ENCODE results near the gene SPDYE3.
"Not testable (repeated sequence)": the region's sequence is repeated elsewhere in the genome, so short reads cannot be mapped to it uniquely, and the experiment has no call there.

Gene SPDYE3

DNA sequence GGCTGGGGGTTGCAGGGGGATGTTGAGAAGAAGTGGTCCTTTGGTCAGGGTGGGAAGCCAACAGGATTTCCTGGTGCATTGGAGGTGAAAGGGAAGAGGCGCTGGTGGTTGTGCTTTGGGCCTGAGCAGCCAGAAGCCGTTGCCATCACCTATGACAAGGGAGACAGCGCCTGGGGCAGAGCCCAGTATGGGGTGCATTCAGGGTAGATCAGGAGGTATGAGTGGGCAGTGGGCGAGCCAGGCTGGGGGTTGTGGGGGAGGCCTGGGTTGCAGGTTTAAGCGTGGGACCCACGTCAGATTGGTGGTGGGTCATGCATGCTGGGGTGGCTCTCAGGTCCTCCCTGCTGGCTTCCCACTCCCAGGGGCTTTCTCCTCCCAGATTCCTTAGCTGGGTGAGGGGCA lies 44.2 kb downstream of the SPDYE3 start:
- H3K27me3 ChIP-seq (ENCODE audit: control insufficient read depth, low read length) = no peaks in the 10 kb centered on the region
- no peaks in the 10 kb centered on the region for H3F3A ChIP-seq (ENCODE audit: control insufficient read depth, insufficient read depth)
- H3K9me2 ChIP-seq (replicated peaks; ENCODE audit: control insufficient read depth, low read length) = no peaks in the 10 kb centered on the region
- peaks cover 90% of the 10 kb centered on the region for H3K36me3 ChIP-seq (ENCODE audit: control insufficient read depth, low read length)
- no peak overlapping the region for H3K27ac ChIP-seq (ENCODE audit: low read depth, low read length)
- no peak for TF ChIP-seq EZH2phosphoT487 (IDR thresholded peaks at IDR 0.05; ENCODE audit: borderline replicate concordance, low read length)
- no peaks in the 10 kb centered on the region for H3K9me3 ChIP-seq (ENCODE audit: control insufficient read depth, insufficient read depth, low read length)
- no peak overlapping the region for H3K4me3 ChIP-seq (ENCODE audit: low read length)
- 0 out of 2 replicates have a peak, but pooled peaks cover 3% of the 10 kb centered on the region for H4K20me1 ChIP-seq (ENCODE audit: control insufficient read depth, insufficient read depth, low read depth, low read length)
- H3K4me2 ChIP-seq (ENCODE audit: low read length) = no peak overlapping the region
- H3K79me2 ChIP-seq (ENCODE audit: control insufficient read depth, low read length) = peaks cover 13% of the 10 kb centered on the region
- H3K4me1 ChIP-seq (ENCODE audit: control insufficient read depth, low read length) = peaks cover 24% of the 10 kb centered on the region

DNA sequence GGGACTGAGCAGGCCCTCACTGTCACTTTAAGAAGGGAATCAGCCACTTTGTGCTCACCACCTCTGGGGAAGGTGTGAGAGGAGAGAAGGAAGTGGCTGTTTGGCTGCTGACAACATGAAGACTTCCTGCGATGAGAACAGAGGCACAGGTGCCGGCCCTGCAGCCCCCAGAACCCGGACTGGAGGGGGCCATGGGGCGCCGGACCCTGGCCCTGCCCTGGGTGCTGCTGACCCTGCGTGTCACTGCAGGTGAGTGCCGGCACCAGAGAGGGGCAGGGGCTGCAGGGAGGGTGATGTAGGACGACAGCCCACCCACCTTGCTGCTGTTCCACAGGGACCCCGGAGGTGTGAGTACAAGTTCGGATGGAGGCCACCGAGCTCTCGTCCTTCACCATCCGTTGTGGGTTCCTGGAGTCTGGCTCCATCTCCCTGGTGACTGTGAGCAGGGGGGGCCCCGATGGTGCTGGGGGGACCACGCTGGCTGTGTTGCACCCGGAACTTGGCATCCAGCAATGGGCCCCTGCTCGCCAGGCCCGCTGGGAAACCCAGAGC lies 44.8 kb downstream of the SPDYE3 start:
- Histone ChIP-seq H3K36me3 (ENCODE audit: control insufficient read depth, low read length) (peaks cover 90% of the 10 kb centered on the region), H3K4me1 (ENCODE audit: control insufficient read depth, low read length) (peaks cover 24% of the 10 kb centered on the region)
- not testable (repeated sequence) for H4K20me1 ChIP-seq (ENCODE audit: control insufficient read depth, insufficient read depth, low read depth, low read length); H3K9me3 ChIP-seq (ENCODE audit: control insufficient read depth, insufficient read depth, low read length); H3F3A ChIP-seq (ENCODE audit: control insufficient read depth, insufficient read depth); H3K79me2 ChIP-seq (ENCODE audit: control insufficient read depth, low read length); H3K9me2 ChIP-seq (replicated peaks; ENCODE audit: control insufficient read depth, low read length); H3K4me2 ChIP-seq (ENCODE audit: low read length); H3K4me3 ChIP-seq (ENCODE audit: low read length); H3K27ac ChIP-seq (ENCODE audit: low read depth, low read length); H3K27me3 ChIP-seq (ENCODE audit: control insufficient read depth, low read length)

DNA sequence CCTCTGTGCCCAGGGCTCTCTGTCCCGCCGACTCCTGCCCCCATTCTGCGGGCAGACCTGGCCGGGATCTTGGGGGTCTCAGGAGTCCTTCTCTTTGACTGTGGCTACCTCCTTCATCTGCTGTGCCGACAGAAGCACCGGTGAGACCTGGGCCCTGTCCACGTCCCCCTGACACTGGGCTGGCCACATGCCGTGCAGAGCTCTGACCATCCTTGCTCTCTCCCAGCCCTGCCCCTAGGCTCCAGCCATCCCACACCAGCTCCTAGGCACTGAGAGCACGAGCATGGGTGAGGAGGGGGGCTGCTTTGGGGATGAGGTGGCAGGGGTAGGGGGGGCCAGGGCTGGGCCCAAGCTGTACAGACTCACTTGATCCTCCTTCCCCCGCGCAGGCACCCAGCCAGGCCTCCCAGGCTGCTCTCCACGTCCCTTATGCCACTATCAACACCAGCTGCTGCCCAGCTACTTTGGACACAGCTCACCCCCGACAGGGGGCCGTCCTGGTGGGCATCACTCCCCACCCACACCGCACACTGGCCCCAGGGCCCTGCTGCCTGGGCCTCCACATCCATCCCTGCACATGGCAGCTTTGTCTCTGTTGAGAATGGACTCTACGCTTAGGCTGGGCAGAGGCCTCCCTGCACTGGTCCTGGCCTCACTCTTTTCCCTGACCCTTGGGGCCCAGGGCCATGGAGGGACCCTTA lies 45.6 kb downstream of the SPDYE3 start:
- H3K4me2 ChIP-seq (ENCODE audit: low read length) = peak overlapping the region; percentile 14; the same call in 1 of the 2 replicates
- peaks cover 24% of the 10 kb centered on the region for H3K4me1 ChIP-seq (ENCODE audit: control insufficient read depth, low read length)
- H3K36me3 ChIP-seq (ENCODE audit: control insufficient read depth, low read length) = peaks cover 90% of the 10 kb centered on the region
- no peaks in the 10 kb centered on the region for H3K27me3 ChIP-seq (ENCODE audit: control insufficient read depth, low read length)
- no peaks in the 10 kb centered on the region for H3K79me2 ChIP-seq (ENCODE audit: control insufficient read depth, low read length)
- TF ChIP-seq, protein P1, sequence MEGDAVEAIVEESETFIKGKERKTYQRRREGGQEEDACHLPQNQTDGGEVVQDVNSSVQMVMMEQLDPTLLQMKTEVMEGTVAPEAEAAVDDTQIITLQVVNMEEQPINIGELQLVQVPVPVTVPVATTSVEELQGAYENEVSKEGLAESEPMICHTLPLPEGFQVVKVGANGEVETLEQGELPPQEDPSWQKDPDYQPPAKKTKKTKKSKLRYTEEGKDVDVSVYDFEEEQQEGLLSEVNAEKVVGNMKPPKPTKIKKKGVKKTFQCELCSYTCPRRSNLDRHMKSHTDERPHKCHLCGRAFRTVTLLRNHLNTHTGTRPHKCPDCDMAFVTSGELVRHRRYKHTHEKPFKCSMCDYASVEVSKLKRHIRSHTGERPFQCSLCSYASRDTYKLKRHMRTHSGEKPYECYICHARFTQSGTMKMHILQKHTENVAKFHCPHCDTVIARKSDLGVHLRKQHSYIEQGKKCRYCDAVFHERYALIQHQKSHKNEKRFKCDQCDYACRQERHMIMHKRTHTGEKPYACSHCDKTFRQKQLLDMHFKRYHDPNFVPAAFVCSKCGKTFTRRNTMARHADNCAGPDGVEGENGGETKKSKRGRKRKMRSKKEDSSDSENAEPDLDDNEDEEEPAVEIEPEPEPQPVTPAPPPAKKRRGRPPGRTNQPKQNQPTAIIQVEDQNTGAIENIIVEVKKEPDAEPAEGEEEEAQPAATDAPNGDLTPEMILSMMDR (IDR thresholded peaks at IDR 0.05; ENCODE audit: low read depth, low read length, poor library complexity, severe bottlenecking) = no peak
- TF ChIP-seq EZH2phosphoT487 (IDR thresholded peaks at IDR 0.05; ENCODE audit: borderline replicate concordance, low read length) = no peak
- no peaks in the 10 kb centered on the region for H3F3A ChIP-seq (ENCODE audit: control insufficient read depth, insufficient read depth)
- no peak overlapping the region for H3K4me3 ChIP-seq (ENCODE audit: low read length)
- no peaks in the 10 kb centered on the region for H3K9me2 ChIP-seq (replicated peaks; ENCODE audit: control insufficient read depth, low read length)
- peak overlapping the region; percentile 11; the same call in 1 of the 2 replicates for H3K27ac ChIP-seq (ENCODE audit: low read depth, low read length)
- 0 out of 2 replicates have a peak, but pooled peaks cover 3% of the 10 kb centered on the region for H4K20me1 ChIP-seq (ENCODE audit: control insufficient read depth, insufficient read depth, low read depth, low read length)
- no peaks in the 10 kb centered on the region for H3K9me3 ChIP-seq (ENCODE audit: control insufficient read depth, insufficient read depth, low read length)

DNA sequence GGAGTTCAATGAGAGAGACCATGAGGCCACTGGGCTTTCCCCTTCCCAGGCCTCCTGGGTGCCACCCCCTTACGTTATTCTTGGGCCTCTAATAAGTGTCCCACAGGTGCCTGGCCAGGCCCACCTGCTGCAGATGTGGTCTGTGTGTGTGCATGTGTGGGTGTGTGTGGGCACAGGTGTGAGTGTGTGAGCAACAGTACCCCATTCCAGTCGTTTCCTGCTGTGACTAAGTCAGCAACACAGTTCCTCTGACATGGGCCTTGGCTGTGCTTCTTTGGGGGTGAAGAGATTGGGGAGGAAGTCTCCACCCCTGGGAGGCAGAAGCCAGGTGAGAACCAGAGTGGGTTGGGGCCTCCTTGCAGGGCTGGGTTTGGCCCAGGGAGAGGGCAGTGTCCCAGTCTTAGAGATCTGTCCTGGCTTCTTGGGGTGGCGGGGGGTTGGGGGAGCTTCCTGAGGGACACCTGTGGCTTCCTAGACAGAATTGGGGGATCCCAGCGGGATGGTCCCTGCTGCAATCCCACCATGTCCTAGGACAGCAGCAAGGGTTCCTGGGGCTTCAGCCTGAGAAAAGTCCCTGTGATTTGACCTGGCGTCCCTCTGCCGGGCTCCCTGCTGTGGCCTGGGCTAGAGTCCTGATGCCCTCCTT lies 46.3 kb downstream of the SPDYE3 start:
- Histone ChIP-seq H3K27me3 (ENCODE audit: control insufficient read depth, low read length) (no peaks in the 10 kb centered on the region), H3K4me1 (ENCODE audit: control insufficient read depth, low read length) (peaks cover 29% of the 10 kb centered on the region), H3K4me2 (ENCODE audit: low read length) (peak overlapping the region; percentile 14; the same call in 1 of the 2 replicates), H3K79me2 (ENCODE audit: control insufficient read depth, low read length) (no peaks in the 10 kb centered on the region), H3K9me3 (ENCODE audit: control insufficient read depth, insufficient read depth, low read length) (no peaks in the 10 kb centered on the region), H3F3A (ENCODE audit: control insufficient read depth, insufficient read depth) (no peaks in the 10 kb centered on the region), H3K4me3 (ENCODE audit: low read length) (no peak overlapping the region), H3K27ac (ENCODE audit: low read depth, low read length) (peak overlapping the region; percentile 11; the same call in 1 of the 2 replicates), H3K36me3 (ENCODE audit: control insufficient read depth, low read length) (peaks cover 92% of the 10 kb centered on the region), H4K20me1 (ENCODE audit: control insufficient read depth, insufficient read depth, low read depth, low read length) (0 out of 2 replicates have a peak, but pooled peaks cover 3% of the 10 kb centered on the region), H3K9me2 (replicated peaks; ENCODE audit: control insufficient read depth, low read length) (no peaks in the 10 kb centered on the region)
- TF ChIP-seq, protein P1 (IDR thresholded peaks at IDR 0.05; ENCODE audit: low read depth, low read length, poor library complexity, severe bottlenecking) = no peak
- no peak for TF ChIP-seq EZH2phosphoT487 (IDR thresholded peaks at IDR 0.05; ENCODE audit: borderline replicate concordance, low read length)

All from DOHH2 (cell line).